Duodenal mucosa (tissue), 2 donors: ENCODE data around the gene KRI1.
A peak's percentile ranks its signal among the peaks of the same experiment; 100 is the strongest.

Source experiments
- H3K27ac ChIP-seq: one replicate; pipeline ENCODE4 v1.7.0; 2013; ENCODE audit warnings: low read depth, low read length
- H3K27me3 ChIP-seq, 2 donors: one replicate each; pipeline ENCODE4 v1.7.0; 2013; ENCODE audit warnings: low read length in 2 of 2, control low read depth in 1 of 2; ENCODE audit not compliant: insufficient read depth in 2 of 2, control insufficient read depth in 1 of 2
- H3K36me3 ChIP-seq, 2 donors: one replicate each; pipeline ENCODE4 v1.7.0; 2013; ENCODE audit warnings: low read length in 2 of 2, control low read depth in 1 of 2; ENCODE audit not compliant: insufficient read depth in 2 of 2, control insufficient read depth in 1 of 2
- H3K4me1 ChIP-seq, 2 donors: one replicate each; pipeline ENCODE4 v1.7.0; 2013; ENCODE audit warnings: low read length in 2 of 2, control low read depth in 1 of 2; ENCODE audit not compliant: insufficient read depth in 2 of 2, control insufficient read depth in 1 of 2
- H3K4me3 ChIP-seq, 2 donors: one replicate each; pipeline ENCODE4 v1.7.0; 2013; ENCODE audit warnings: low read length in 2 of 2, low read depth in 1 of 2
- H3K9ac ChIP-seq, 2 donors: one replicate each; pipeline ENCODE4 v1.7.0; 2013; ENCODE audit warnings: low read length in 2 of 2, low read depth in 1 of 2
- H3K9me3 ChIP-seq, 2 donors: one replicate each; pipeline ENCODE4 v1.7.0; 2013; ENCODE audit warnings: low read length in 2 of 2, control low read depth in 1 of 2; ENCODE audit not compliant: control insufficient read depth in 1 of 2

KRI1 gene

GRCh38 chr19:10565567-10566407 lies at the start of gene KRI1:
KRI1 (minus strand) TSS chr19:10566010; CDS start chr19:10565999, 11 bp downstream.
- Histone ChIP-seq H3K4me1 (peaks cover 29 to 38% of the 10 kb centered on the region in 2 donors), H3K4me3 (peak within 1 kb of the TSS; percentile 88 to 94), H3K36me3 (peaks cover 0 to 5% of the 10 kb centered on the region in 2 donors), H3K27me3 (no peaks in the 10 kb centered on the region), H3K9ac (peak within 1 kb of the TSS; percentile 75 to 81), H3K27ac (peak within 1 kb of the TSS; percentile 75), H3K9me3 (no peaks in the 10 kb centered on the region)

DNA sequence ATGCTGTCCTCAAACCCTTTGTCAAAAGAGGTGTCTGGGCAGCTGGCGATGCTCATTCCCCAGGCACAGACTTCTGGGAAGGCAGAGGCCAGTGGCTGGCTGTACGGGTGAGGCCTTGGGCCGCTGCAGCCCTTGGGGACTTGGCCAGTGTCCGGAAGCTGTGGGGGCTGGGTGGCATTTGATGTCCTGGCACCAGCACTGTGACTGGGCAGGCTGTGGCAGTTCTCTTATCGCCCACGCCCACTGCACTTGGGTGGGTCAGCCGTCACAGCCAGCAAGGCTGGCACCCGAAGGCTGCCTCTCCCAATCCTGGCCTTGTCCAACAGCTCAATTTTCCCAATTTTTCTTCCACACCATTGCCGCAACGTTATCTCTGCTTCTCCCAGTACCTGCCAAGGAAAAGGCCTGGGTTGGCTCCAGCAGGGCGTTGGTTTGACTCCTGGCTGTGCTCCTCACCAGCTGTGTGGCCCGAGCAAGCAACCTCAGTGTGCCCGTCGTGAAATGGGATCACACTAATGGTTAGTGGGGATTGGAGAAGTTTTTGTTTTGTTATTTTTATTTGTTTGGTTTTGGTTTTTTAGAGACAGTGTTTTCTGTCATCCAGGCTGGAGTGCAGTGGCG lies 46.8 kb upstream of the KRI1 start:
- Histone ChIP-seq H3K36me3 (no peaks in the 10 kb centered on the region), H3K9ac (no peak overlapping the region), H3K27me3 (no peaks in the 10 kb centered on the region), H3K9me3 (no peaks in the 10 kb centered on the region), H3K4me3 (peak overlapping the region in 1 of 2 donors; percentile 21), H3K27ac (no peak overlapping the region), H3K4me1 (peaks cover 5 to 10% of the 10 kb centered on the region in 2 donors)

DNA sequence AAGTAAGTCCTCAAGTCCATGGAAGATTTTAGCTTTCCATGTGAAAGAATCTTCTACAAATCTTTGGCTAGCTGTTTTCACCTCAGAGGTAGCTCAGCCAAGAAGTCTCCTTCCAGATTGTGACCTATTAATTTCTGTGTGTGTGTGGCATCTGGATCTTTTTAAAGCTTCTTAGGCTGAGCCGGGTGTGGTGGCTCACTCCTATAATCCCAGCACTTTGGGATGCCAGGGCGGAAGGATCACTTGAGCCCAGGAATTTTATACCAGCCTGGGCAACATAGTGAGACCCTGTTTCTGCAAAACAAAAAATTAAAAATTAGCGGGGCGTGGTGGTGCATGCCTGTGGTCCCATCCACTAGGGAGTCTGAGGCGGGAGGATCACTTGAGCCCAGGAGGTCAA lies 46.1 kb upstream of the KRI1 start:
- H3K27me3 ChIP-seq: no peaks in the 10 kb centered on the region
- H3K9me3 ChIP-seq: no peaks in the 10 kb centered on the region
- peaks cover 5 to 10% of the 10 kb centered on the region in 2 donors for H3K4me1 ChIP-seq
- no peak overlapping the region for H3K4me3 ChIP-seq
- no peaks in the 10 kb centered on the region for H3K36me3 ChIP-seq
- H3K9ac ChIP-seq: no peak overlapping the region
- no peak overlapping the region for H3K27ac ChIP-seq

DNA sequence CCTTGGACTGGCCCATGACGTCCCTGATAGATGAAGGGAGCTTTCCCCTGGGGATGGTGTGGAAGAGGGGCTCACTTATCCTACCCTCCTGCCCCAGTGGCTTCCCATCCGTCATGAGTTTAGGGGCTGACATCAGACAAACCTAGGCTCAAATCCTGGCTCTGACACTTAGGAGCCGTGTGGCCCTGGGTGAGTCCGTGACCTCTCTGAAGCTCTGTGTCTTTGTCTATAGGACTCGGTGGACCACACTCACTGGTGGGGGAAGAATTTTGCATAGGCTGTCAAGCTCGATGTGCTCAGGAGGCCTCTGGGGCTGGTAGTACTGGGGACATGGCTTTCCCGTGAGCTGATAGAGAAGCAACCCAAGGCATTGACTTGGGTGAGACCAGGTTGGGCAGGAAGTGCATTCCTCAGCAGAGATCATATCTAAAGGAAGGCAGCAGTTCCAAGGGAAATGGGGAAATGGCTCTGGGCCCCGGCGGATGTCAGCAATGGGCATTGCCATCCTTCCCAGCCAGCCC lies 38.7 kb upstream of the KRI1 start:
- Histone ChIP-seq H3K4me3 (peak overlapping the region; percentile 23 to 83), H3K4me1 (peaks cover 0 to 16% of the 10 kb centered on the region in 2 donors), H3K27me3 (no peaks in the 10 kb centered on the region)

GRCh38 chr19:10603873-10604459 lies 38.2 kb upstream of the KRI1 start:
- H3K36me3 ChIP-seq: no peaks in the 10 kb centered on the region
- peaks cover 0 to 16% of the 10 kb centered on the region in 2 donors for H3K4me1 ChIP-seq
- peak overlapping the region; percentile 58 to 76 for H3K9ac ChIP-seq
- H3K27ac ChIP-seq: peak overlapping the region; percentile 87
- peak overlapping the region; percentile 75 to 83 for H3K4me3 ChIP-seq
- H3K9me3 ChIP-seq: no peaks in the 10 kb centered on the region
- H3K27me3 ChIP-seq: no peaks in the 10 kb centered on the region

More for the DNA sequence above, 38.7 kb upstream of the KRI1 start:
- Histone ChIP-seq H3K36me3 (no peaks in the 10 kb centered on the region), H3K9ac (no peak overlapping the region), H3K9me3 (no peaks in the 10 kb centered on the region), H3K27ac (peak overlapping the region; percentile 70)

GRCh38 chr19:10603084-10603872 lies 37.5 kb upstream of the KRI1 start:
- H3K27me3 ChIP-seq: no peaks in the 10 kb centered on the region
- no peaks in the 10 kb centered on the region for H3K9me3 ChIP-seq
- no peaks in the 10 kb centered on the region for H3K36me3 ChIP-seq
- peaks cover 0 to 16% of the 10 kb centered on the region in 2 donors for H3K4me1 ChIP-seq
- peak overlapping the region; percentile 69 to 76 for H3K9ac ChIP-seq
- H3K27ac ChIP-seq: peak overlapping the region; percentile 87
- peak overlapping the region; percentile 75 to 83 for H3K4me3 ChIP-seq

DNA sequence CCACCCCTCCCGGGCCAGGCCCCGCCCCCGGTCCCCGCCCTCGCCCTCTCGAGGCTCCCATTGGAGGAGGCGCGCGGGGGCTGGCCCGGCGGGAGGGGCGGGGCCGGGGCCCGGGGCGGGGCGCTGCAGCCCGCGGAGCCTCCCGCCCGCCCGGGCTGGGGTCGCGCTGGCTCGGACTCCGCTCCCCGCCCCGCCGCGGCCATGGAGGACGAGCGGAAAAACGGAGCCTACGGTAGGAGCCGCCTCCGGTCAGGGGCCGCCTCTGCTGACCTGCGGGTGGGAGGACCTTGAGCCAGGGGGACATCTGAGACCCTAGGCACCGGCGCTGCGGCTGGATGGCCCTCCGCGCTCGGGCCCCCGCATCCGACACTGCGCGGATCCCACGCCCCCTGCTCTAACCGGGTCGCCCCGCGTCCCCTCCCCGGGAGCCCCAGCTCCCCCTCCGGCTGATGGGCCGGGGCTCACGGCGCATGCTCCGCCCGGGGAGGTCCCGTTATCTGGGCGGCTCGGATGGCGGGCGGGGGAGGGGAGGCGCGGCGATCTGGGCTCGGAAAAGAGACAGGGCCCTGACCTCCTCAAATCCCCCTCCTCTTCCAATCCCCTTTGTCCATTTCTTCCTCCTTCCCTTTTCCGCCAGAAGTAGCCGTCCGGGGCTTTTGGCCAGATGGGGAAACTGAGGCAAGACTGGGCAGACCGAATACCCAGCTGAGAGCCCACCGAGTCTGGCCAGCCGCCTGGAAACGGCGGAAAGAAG lies 36.7 kb upstream of the KRI1 start:
- Histone ChIP-seq H3K4me3 (peak overlapping the region; percentile 75 to 83), H3K36me3 (no peaks in the 10 kb centered on the region), H3K9ac (peak overlapping the region; percentile 69 to 76), H3K27ac (peak overlapping the region; percentile 87), H3K27me3 (no peaks in the 10 kb centered on the region), H3K9me3 (no peaks in the 10 kb centered on the region), H3K4me1 (peaks cover 0 to 16% of the 10 kb centered on the region in 2 donors)

GRCh38 chr19:10601999-10602329 lies 36.2 kb upstream of the KRI1 start:
- Histone ChIP-seq H3K9ac (no peak overlapping the region), H3K4me3 (peak overlapping the region in 1 of 2 donors; percentile 22), H3K27ac (no peak overlapping the region), H3K36me3 (no peaks in the 10 kb centered on the region), H3K4me1 (peaks cover 0 to 16% of the 10 kb centered on the region in 2 donors), H3K27me3 (no peaks in the 10 kb centered on the region), H3K9me3 (no peaks in the 10 kb centered on the region)

GRCh38 chr19:10600149-10600548 lies 34.3 kb upstream of the KRI1 start:
- Histone ChIP-seq H3K36me3 (no peaks in the 10 kb centered on the region), H3K4me3 (no peak overlapping the region), H3K9me3 (no peaks in the 10 kb centered on the region), H3K4me1 (peaks cover 0 to 22% of the 10 kb centered on the region in 2 donors), H3K27me3 (no peaks in the 10 kb centered on the region), H3K9ac (no peak overlapping the region), H3K27ac (no peak overlapping the region)
